ENCODE measurements around the gene SCAF11. TPM values are rescaled to one million over a fixed set of nuclear protein-coding genes. Genes with fewer than 3 reads are reported as not detected.
"Not testable (repeated sequence)": the region's sequence is repeated elsewhere in the genome, so short reads cannot be mapped to it uniquely, and the experiment has no call there.

SCAF11 gene, protein sequence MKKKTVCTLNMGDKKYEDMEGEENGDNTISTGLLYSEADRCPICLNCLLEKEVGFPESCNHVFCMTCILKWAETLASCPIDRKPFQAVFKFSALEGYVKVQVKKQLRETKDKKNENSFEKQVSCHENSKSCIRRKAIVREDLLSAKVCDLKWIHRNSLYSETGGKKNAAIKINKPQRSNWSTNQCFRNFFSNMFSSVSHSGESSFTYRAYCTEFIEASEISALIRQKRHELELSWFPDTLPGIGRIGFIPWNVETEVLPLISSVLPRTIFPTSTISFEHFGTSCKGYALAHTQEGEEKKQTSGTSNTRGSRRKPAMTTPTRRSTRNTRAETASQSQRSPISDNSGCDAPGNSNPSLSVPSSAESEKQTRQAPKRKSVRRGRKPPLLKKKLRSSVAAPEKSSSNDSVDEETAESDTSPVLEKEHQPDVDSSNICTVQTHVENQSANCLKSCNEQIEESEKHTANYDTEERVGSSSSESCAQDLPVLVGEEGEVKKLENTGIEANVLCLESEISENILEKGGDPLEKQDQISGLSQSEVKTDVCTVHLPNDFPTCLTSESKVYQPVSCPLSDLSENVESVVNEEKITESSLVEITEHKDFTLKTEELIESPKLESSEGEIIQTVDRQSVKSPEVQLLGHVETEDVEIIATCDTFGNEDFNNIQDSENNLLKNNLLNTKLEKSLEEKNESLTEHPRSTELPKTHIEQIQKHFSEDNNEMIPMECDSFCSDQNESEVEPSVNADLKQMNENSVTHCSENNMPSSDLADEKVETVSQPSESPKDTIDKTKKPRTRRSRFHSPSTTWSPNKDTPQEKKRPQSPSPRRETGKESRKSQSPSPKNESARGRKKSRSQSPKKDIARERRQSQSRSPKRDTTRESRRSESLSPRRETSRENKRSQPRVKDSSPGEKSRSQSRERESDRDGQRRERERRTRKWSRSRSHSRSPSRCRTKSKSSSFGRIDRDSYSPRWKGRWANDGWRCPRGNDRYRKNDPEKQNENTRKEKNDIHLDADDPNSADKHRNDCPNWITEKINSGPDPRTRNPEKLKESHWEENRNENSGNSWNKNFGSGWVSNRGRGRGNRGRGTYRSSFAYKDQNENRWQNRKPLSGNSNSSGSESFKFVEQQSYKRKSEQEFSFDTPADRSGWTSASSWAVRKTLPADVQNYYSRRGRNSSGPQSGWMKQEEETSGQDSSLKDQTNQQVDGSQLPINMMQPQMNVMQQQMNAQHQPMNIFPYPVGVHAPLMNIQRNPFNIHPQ (N-terminal part only)
- 64.5 and 64.9 TPM in 2 replicates for total RNA-seq

DNA sequence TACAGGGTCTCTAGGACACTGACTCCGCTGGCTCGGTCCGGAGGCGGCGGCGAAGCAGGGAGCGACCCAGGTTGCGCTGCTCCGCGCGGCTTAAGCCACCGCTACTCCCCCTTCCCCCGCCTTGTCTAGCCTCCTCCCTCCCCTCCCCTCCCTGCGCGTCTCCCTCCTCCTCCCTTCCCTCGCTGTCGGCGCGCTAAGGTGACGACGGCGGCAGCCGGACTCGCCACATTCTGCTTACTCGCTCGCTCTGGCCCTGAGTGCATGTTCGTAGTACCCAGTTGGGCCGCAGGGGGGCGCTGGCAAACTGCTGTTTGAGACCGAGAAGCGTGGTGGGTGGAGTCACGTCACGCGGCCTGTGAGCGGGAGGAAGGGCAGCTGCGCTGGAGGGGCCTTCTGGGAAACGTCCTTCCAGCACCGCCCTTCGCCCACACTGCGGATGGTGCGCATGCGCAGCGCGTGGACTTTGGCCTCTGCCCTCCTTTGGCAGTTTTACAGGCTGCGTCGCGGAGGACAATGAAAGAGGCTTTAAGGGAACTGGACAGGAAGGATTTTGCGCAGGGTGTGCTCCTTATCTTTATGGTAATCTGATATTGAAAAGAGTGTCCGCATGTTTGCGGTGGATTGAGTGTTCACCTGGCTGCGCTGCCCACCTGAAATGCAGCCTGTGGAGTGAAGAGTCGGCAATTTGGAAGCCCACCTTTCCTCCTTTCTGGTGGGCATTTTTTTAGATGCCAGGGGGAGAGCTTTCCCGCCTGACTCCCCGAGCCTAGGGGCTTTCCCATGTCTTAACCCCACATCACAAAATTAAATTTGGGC is at the start of gene SCAF11:
SCAF11 (minus strand) TSS at position 107 of the 816 bp plus-strand sequence. CDS start 26,407 bp downstream, outside the sequence.
- peak; percentile 100 for DNase-seq

DNA sequence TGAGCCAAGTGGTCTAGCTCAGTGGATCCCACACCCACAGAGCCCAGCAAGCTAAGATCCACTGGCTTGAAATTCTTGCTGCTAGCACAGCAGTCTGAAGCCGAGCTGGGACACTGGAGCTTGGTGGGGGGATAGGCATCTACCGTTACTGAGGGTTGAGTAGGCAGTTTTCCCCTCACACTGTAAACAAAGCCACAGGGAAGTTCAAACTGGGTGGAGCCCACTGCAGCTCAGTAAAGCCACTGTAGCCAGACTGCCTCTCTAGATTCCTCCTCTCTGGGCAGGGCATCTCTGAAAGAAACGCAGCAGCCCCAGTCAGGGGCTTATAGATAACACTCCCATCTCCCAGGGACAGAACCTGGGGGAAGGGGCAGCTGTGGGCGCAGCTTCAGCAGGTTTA is 46.7 kb upstream of the SCAF11 start:
- not testable (repeated sequence) for DNase-seq

DNA sequence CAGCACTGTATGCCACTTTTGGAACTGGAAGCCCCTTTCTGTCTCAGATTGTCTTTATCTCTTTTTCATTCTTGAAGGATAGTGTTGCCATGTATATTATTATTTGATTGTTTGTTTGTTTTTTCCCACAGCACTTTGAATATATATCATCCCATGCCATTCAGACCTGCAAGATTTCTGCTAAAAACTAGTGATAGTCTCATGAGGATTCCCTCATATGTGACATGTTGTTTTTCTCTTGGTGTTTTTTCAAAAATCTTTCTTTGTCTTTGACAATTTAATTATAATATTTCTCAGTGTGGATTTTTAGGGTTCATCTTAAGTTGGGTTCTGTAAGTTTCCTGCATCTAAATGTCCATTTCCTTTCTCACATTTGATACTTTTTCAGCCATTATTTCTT is 36.8 kb upstream of the SCAF11 start:
- no peak for DNase-seq

DNA sequence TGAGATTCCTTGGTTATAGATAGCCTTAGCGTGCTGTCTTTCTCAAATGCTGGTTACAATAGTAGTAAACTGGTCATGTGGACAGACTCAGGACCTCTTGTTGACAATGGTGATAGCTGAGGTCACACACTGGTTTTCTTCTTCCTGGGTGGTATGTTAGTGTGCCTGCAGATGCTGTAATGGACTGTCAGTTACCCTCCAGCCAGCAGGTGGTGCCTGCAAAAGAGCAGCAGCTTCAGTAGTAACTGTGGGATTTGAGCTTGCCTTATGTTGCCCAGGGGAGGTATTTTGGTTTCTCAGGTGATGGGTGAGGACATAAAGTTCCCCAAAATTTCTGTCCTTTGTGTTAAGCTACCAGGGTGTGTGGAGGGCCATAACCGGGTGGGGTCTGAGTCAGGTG is 33.7 kb upstream of the SCAF11 start:
- DNase-seq, result no peak

DNA sequence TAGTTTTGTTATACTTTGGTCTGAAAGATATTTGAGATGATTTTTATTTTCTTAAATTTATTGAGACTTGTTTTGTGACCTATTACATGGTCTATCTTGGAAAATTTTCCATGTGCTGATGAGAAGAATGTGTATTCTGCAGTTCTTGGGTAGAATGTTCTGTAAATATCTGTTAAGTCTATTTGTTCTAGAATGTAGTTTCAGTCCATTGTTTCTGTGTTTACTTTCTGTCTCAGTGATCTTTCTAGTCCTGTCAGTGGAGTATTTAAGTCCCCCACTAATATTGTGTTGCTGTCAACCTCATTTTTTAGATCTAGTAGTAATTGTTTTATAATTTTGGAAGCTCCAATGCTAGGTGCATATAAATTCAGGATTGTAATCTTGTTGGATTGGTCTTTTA is 30.4 kb upstream of the SCAF11 start:
- DNase-seq, result no peak

DNA sequence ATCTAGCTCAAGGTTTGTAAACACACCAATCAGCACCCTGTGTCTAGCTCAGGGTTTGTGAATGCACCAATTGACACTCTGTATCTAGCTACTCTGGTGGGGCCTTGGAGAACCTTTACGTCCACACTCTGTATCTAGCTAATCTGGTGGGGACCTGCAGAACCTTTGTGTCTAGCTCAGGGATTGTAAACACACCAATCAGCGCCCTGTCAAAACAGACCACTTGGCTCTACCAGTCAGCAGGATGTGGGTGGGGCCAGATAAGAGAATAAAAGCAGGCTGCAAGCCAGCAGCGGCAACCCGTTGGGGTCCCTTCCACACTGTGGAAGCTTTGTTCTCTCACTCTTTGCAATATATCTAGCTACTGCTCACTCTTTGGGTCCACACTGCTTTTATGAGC is 28.3 kb upstream of the SCAF11 start:
- not testable (repeated sequence) for DNase-seq

DNA sequence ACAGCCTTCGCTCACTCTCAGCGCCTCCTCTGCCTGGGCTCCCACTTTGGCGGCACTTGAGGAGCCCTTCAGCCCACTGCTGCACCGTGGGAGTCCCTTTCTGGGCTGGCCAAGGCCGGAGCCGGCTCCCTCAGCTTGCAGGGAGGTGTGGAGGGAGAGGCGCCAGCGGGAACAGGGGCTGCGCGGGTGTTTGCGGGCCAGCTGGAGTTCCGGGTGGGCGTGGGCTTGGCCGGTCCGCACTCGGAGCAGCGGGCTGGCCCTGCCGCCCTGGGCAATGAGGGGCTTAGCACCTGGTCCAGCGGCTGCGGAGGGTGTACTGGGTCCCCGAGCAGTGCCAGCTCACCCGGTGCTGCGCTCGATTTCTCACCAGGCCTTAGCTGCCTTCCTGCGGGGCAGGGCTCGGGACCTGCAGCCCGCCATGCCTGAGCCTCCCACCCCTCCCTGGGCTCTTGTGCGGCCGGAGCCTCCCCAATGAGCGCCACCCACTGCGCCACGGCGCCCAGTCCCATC is 27.5 kb upstream of the SCAF11 start:
- not testable (repeated sequence) for DNase-seq

DNA sequence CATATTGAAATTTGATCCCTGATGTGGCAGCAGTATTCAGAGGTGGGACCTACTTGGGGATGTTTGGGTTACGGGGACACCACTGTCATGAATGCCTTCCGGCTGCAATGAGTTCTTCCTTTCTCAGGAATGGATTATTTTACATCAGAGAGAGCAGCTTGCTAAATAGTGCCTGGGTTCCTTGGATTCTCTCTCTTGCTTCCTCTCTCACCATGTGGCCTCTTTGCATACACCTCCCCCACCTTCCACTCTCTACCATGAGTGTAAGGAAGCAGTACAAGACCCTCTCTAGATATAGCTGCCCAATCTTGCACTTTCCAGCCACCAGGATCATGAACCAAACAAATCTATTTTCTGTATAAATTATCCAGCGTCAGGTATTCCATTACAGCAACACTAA is 15.4 kb upstream of the SCAF11 start:
- no peak for DNase-seq

DNA sequence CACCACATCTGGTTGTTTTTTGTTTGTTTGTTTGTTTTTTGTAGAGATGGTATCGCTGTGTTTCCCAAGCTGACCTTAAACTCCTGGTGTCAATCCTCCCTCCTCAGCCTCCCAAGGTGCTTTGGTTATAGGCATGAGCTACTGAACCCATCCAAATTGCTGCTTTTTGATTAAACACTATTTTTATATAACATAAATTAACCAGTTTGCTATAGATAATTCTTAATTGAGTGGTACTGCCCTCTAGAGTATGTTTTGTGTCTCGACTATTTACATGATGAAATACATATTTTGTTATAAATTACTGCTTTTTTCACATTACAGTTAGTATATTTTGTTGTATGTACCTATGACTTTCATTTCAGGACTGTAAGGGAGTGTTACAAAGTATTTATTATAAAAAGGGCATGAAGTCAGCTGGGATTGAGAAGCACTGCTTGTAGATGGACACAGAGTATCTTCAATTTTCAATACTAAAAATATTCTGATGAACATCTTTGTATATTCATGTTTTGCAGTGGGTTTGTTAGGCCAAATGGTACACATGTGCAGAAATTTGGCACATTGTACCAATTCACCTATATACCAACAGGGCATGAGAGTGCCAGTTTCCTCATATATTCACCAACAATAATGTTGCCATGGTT is 14.9 kb upstream of the SCAF11 start:
- peak; percentile 44 for DNase-seq

DNA sequence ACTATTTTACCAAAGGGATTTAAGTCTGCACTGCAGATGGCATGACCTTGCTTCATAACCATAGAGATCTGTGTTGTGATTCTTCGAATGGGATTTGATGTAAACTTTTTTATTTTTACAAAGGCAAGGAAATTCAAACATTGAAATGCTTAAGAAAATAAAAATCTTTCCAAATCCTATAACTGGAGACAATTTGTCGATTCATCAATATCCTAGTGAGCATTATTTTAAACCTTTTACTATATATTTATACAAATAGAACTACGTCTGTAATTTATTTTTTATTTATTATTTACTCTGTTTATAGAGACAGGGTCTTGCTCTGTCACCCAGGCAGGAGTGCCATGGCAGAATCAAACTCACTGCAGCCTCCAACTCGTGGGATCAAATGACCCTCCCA is 14.3 kb upstream of the SCAF11 start:
- no peak for DNase-seq

DNA sequence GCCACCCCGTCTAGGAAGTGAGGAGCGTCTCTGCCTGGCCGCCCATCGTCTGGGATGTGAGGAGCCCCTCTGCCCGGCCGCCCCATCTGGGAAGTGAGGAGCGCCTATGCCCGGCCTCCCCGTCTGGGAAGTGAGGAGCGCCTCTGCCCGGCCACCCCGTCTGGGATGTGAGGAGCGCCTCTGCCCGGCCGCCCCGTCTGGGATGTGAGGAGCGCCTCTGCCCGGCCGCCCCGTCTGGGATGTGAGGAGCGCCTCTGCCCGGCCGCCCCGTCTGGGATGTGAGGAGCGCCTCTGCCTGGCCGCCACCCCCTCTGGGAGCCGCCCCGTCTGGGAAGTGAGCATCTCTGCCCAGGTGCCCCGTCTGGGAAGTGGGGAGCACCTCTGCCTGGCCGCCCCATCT is 9.7 kb upstream of the SCAF11 start:
- DNase-seq, result not testable (repeated sequence)

DNA sequence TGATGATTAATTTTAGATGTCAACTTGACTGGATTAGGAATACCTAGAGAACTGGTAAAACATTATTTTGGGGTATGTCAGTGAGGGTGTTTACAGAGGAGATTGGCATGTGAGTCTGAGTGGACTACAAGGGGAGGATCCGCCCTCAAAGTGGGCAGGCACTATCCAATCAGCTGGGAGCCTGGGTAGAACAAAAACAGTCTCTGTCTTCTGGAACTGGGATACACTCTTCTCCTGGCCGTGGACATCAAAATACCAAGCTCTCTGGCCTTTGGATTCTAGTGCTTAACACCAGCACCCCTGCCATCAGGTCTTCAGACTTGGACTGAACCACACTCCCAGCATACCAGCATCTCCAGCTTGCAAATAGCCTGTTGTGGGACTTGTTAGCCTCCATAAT is 4.4 kb upstream of the SCAF11 start:
- DNase-seq, result no peak

DNA sequence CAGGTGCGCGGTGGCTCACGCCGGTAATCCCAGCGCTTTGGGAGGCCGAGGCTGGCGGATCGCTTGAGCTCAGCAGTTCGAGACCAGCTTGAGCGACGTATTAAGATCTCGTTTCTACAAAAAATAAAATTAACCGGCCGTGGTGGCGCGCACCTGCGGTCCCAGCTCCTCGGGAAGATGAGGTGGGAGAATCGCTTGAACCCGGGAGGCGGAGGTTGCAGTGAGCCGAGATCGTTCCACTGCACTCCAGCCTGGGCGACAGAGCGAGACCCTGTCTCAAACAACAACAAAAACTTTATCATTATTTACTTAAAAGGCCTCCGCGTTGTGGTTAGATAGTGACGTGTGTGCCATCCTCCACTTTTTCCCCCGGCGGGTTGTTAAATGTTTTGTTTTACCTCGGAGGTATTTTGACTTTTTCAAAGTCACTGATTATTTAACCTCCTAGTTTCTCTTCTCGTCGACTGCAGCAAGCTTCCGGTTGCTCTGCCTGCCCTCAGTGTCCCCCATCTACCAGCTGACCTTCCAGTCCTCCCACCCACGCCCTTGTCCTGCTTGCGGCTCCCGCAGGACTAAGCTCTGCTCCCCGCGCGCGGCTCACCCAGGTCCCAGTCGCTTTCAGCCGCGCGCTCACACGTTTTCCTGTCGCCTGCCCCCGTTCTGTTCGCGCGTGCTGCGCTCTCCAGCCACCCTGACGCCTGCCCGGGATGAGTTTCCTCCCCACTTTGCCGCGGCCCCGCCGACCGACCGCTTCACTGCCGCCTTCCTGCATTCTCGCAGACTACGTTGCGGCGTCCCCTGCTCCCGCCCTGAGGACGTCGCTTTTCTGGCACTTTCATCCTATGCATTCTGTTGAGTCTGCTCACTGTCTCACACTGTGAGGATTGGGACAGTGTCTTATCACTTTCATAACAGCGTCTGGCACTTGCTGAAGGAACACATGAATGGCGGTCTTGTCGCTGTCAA is 1.2 kb upstream of the SCAF11 start:
- peak; percentile 70 for DNase-seq

DNA sequence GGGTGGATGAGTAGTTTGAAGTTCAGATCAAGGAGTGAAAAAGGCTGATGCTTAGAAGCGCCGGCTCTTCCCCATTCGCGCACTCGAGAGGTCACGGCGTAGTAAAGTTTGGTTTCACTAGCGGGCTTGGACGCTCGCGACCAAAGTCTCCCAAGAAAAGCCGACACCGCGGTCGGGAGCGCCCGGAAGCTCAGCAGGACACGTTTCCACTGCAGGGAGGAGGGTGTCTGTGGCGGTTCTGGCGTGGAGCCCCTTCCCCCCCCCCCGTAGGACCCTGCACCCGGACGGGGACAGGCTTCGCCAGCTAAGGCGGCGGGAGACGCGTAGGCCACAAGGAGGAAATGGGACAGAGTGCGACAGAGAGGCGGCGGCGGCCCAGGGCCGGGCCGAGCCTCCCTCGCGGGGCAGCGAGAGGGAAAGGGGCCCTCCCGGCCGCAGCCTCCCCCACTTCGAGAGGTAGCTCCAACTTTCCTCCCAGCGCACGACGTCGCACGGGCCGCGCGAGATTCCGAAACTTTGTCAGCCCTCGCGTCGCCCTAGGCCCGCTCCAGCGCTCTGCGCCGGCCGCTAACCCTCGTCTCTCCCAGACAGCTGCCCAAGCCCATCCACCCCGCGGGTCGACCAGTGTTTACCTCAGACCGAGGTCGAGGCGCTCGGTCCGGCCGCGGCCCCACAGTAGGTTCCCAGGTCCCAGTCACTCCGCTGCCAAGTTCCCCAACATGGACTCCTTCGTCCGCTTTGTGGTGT is 480 bp downstream of the SCAF11 start:
- peak; percentile 58 for DNase-seq

DNA sequence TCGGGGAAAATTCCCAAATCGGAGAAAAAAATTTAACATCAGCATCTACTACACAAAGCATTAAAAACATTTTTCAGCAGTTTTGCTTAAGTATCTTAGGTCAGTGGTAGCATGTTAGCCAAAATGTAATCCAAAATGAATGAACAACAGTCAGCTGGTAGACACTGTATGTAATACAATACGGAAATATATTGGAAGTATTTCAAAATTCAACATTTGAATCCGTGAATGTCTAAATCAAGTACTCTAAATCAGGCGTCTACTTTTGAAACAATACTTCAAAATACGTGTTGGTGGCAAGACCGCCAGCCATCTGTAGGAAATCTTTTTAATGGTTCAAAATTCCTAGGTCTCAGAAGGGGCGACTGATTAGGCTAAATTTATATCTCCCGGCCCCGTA is 1.1 kb downstream of the SCAF11 start:
- DNase-seq, result peak; percentile 10

DNA sequence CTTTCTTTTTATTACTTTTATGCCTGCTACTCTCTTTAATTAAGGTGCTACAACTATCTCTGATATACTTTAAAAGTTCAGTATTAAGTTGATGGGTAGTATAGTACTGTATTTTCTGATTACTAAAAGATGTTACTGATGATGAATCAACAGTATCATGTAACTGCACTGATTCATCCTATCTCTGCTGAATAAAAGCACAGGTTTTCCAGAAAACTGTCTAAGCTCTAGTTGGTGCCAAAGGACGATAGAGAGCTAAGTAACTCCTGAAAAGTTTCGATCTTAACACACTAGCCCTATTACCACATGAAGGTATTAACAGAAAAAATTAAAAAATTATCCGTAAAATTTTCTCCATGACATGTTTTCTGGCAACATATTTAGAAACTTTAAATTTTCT is 2.1 kb downstream of the SCAF11 start:
- no peak for DNase-seq

DNA sequence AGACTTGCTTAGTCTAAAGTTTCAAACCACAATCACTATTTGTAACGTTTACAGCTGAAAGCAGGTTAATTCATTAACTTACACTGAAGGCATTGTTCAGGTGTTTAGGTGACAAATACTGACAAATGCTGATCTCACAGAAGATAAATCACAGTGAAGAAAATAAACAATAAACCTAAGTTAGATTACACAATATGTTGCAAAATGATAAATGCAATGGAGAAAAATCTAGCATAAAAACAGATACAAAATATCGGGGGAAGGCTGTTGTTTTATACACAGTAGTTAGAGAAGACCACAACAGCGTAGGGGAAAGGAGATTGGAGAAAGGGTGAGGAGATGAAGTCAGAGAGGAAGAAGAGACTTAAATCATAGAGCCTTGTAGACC is 3.0 kb downstream of the SCAF11 start:
- DNase-seq, result no peak

DNA sequence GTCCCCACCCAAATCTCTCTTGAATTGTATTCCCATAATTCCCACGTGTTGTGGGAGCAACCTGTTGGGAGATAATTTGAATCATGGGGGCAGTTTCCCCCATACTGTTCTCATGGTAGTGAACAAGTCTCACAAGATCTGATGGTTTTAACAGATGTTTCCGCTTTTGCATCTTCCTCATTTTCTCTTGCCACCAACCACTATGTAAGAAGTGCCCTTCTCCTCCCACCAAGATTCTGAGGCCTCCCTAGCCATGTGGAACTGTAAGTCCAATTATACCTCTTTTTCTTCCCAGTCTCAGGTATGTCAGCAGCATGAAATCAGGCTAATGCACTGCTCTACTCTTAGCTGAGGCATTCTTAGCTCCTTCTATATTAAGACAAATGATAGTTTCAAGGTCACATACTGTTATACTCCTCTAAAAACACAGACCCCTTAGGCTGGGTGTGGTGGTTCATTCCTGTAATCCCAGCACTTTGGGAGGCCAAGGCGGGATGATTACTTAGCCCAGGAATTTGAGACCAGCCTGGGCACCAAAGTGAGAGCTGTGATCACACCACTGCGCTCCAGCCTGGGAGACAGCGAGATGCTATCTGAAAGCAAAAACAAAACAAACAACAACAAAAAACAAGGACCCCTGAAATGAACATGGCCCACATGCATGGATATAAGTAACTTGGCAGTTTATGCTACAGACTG is 3.6 kb downstream of the SCAF11 start:
- no peak for DNase-seq

All from dermis blood vessel endothelial cell (primary cell).